NCI-H510A (cell line): ENCODE data around the gene SIRT2.
"Not testable (repeated sequence)": the region's sequence is repeated elsewhere in the genome, so short reads cannot be mapped to it uniquely, and the experiment has no call there.

Experiments used
- DNase-seq: peaks from one replicate; lab custom pipeline; 2025; lab: John Stamatoyannopoulos, UW

Gene SIRT2

GRCh38 chr19:38830039-38830733 lies 69.2 kb downstream of the SIRT2 start:
- DNase-seq, result no peak

GRCh38 chr19:38829203-38829602 lies 70.2 kb downstream of the SIRT2 start:
- DNase-seq, result not testable (repeated sequence)
